Left lung (tissue), 10 donors: ENCODE data around the gene DNAJC5G. TPM values are rescaled to one million over a fixed set of nuclear protein-coding genes. Genes with fewer than 3 reads are reported as not detected.

Source experiments
- ATAC-seq: fragments of 200-7000 bp; cut with Tn5 transposase; one replicate; pipeline ENCODE4 v1.9.1; 2020; ENCODE audit warnings: moderate library complexity
- DNase-seq, 4 donors: peaks; one replicate each; pipeline ENCODE4 v3.0.0-alpha.2; 2013 to 2020
- H3K27ac ChIP-seq, 2 donors: fragments of 200-600 bp; sonication (generic) in 1 of 2; one replicate each; pipeline versions ENCODE4 v1.5.0 to v1.8.0; 2020 to 2021
- H3K27me3 ChIP-seq, 2 donors: fragments of 200-600 bp; sonication (generic) in 1 of 2; one replicate each; pipeline versions ENCODE4 v1.5.0 to v1.8.0; 2020 to 2021
- H3K36me3 ChIP-seq, 2 donors: fragments of 200-600 bp; sonication (generic) in 1 of 2; one replicate each; pipeline versions ENCODE4 v1.5.0 to v1.8.0; 2020 to 2021
- H3K4me1 ChIP-seq, 2 donors: fragments of 200-600 bp; one replicate each; pipeline ENCODE4 v1.8.0; 2021
- H3K4me3 ChIP-seq, 2 donors: fragments of 200-600 bp; sonication (generic) in 1 of 2; one replicate each; pipeline versions ENCODE4 v1.5.0 to v1.8.0; 2020 to 2021; ENCODE audit warnings: mild to moderate bottlenecking in 1 of 2
- H3K9me3 ChIP-seq, 2 donors: fragments of 200-600 bp; sonication (generic) in 1 of 2; one replicate each; pipeline versions ENCODE4 v1.5.0 to v1.8.0; 2020 to 2021
- intact Hi-C, 2 donors: fragments of 100-400 bp; cut with DNase I; formaldehyde crosslinking; loops; one replicate each; pipeline versions ENCODE4 v1.11.2 to v1.14.2; 2022
- polyA plus RNA-seq, 6 donors: library from polyadenylated mRNA; unstranded; fragments of 120-200 nt; gene quantifications; one replicate each; pipeline ENCODE4 v1.2.1, GENCODE V29; 2013; ENCODE audit not compliant: insufficient read length in 6 of 6
- total RNA-seq, 2 donors: library from RNA; stranded (reverse); fragmentation: NEBNext Ultra II Directional; extraction: Animal tissue kit (Norgen Biotek cat#: 25700); gene quantifications; one replicate each; pipeline ENCODE4 v1.2.1, GENCODE V29; 2021
- TF ChIP-seq, protein P1 (sequence below), 2 donors: fragments of 200-600 bp; sonication (generic) in 1 of 2; IDR thresholded peaks; one replicate each; pipeline versions ENCODE4 v1.5.0 to v1.8.0; 2021; ENCODE audit warnings: antibody characterized with exemption in 2 of 2
- donor health status: DM: no; HTN: yes; CAD: no.
- donor health status: DM: no; HTN: no; CAD: no.

The DNAJC5G gene
- total and polyA plus RNA-seq, 8 donors: 0.19 to 0.41 (median 0.30) TPM; not detected in 2

DNA sequence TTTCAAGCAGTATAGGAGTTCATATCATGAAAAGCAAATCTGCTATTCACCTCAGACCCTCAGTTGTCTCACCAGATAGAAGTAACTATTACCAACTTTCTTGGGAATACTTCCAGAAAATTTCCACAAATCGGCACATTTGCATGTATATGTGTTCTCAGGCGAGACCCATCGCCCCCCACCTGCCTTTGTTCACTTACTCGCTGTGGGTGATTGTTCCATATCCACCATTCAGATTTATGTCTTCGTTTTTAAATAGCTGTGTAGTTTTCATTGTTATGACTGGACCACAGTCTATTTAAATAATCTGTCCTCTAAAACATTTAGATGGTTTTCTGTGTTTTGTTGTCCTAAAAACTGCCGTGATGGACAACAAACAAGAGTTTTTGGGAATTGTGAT, 10.2 kb downstream of the DNAJC5G start:
- no peak for DNase-seq
- H3K27ac ChIP-seq: no peak overlapping the region
- H3K36me3 ChIP-seq: no peaks in the 10 kb centered on the region
- peaks cover 0 to 28% of the 10 kb centered on the region in 2 donors for H3K27me3 ChIP-seq
- no peaks in the 10 kb centered on the region for H3K4me1 ChIP-seq
- intact Hi-C loops: loop anchor here in 1 of 2 donors (10.0 kb wide), 1 partner anchor 191 kb away; no protein-coding TSS in a partner anchor
- no peak overlapping the region for H3K4me3 ChIP-seq
- TF ChIP-seq, protein P1, sequence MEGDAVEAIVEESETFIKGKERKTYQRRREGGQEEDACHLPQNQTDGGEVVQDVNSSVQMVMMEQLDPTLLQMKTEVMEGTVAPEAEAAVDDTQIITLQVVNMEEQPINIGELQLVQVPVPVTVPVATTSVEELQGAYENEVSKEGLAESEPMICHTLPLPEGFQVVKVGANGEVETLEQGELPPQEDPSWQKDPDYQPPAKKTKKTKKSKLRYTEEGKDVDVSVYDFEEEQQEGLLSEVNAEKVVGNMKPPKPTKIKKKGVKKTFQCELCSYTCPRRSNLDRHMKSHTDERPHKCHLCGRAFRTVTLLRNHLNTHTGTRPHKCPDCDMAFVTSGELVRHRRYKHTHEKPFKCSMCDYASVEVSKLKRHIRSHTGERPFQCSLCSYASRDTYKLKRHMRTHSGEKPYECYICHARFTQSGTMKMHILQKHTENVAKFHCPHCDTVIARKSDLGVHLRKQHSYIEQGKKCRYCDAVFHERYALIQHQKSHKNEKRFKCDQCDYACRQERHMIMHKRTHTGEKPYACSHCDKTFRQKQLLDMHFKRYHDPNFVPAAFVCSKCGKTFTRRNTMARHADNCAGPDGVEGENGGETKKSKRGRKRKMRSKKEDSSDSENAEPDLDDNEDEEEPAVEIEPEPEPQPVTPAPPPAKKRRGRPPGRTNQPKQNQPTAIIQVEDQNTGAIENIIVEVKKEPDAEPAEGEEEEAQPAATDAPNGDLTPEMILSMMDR (IDR thresholded peaks at IDR 0.05): no peak
- ATAC-seq: no peak
- no peaks in the 10 kb centered on the region for H3K9me3 ChIP-seq

DNA sequence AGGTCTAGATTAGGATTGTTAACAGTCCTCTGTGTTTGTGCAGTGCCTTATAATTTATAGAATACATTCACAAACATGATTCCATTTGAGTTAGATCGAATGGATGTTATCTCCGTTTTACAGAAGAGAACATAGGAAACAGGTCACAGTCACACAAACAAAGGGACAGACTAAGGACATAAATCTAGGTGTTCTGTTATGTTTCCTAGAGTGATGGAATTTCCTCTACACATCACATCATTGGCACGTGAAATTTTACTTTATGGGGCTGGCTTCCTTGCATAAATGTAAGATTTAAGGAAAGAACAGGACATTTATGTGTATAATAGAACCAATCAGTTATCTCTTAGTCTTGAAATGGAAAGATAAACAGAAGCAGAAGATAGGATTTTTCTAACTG, 13.4 kb downstream of the DNAJC5G start:
- no peaks in the 10 kb centered on the region for H3K36me3 ChIP-seq
- no peak overlapping the region for H3K4me3 ChIP-seq
- ATAC-seq (no peak), DNase-seq (no peak)
- no peaks in the 10 kb centered on the region for H3K4me1 ChIP-seq
- H3K27me3 ChIP-seq: peaks cover 0 to 19% of the 10 kb centered on the region in 2 donors
- no peak overlapping the region for H3K27ac ChIP-seq
- no peaks in the 10 kb centered on the region for H3K9me3 ChIP-seq
- TF ChIP-seq, protein P1 (IDR thresholded peaks at IDR 0.05): no peak
- intact Hi-C loops: loop anchor here in 1 of 2 donors (10.0 kb wide), 1 partner anchor 194 kb away; no protein-coding TSS in a partner anchor

DNA sequence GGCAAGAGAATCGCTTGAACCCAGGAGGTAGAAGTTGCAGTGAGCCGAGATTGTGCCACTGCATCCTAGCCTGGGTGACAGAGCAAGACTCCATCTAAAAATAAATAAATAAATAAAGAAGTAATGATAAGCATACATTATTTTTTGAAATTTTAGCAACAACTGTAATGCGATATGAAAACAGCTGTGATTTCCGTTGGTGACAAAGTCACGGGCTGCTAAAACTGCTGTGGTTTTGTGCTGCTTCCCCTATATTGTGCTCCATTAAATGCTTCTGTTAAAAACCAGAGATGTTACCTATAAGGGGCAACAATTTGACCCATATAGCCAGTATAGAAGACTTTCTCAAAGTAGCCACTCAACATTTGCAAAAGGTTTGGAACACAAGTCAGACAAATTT, 15.3 kb downstream of the DNAJC5G start:
- intact Hi-C loops: no loop called here
- no peak overlapping the region for H3K27ac ChIP-seq
- H3K4me3 ChIP-seq: no peak overlapping the region

DNA sequence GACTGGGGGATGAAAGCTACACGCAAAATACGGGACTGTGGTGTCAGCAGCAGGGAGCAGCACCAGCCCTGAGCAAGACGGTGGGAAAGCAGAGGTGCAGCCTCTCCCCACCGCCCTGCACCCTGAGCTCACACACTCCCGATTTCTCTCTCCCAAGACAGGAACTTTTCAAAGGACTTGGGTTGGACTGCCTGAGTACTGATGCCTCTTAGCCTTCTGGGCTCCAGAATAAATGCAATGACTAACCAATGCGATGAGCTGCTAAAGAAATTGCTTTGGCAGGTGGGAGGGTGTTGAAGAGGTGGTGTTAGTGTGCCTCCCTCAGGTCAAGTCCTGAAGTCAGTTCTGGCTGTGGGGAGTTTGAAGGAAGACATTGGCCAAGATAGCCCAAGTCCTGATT, 16.6 kb downstream of the DNAJC5G start:
- intact Hi-C loops: no loop called here
- no peak overlapping the region for H3K4me3 ChIP-seq
- DNase-seq (no peak), ATAC-seq (peak; percentile 38)
- no peaks in the 10 kb centered on the region for H3K36me3 ChIP-seq
- H3K27me3 ChIP-seq: peaks cover 0 to 24% of the 10 kb centered on the region in 2 donors
- H3K4me1 ChIP-seq: no peaks in the 10 kb centered on the region
- TF ChIP-seq, protein P1 (IDR thresholded peaks at IDR 0.05): no peak
- no peak overlapping the region for H3K27ac ChIP-seq
- H3K9me3 ChIP-seq: no peaks in the 10 kb centered on the region

More for the DNA sequence above, 15.3 kb downstream of the DNAJC5G start:
- TF ChIP-seq, protein P1 (IDR thresholded peaks at IDR 0.05): no peak
- Histone ChIP-seq H3K36me3 (no peaks in the 10 kb centered on the region), H3K4me1 (no peaks in the 10 kb centered on the region), H3K9me3 (no peaks in the 10 kb centered on the region), H3K27me3 (peaks cover 0 to 24% of the 10 kb centered on the region in 2 donors)
- ATAC-seq: no peak
- no peak for DNase-seq

DNA sequence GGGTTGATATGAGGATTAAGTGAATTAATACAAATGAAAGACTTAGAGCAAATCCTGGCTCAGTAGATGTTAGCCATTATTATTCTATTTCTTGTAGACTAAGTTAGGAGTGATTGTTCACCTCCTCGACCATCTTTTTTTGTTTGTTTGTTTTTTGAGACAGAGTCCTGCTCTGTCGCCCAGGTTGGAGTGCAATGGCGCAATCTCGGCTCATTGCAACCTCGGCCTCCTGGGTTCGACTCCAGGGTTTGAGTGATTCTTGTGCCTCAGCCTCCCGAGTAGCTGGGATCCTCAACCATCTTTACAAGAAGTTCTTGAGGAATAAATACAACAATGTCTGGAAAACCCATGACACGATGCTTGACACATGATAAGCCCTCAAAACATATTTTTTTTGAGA, 19.7 kb downstream of the DNAJC5G start:
- Histone ChIP-seq H3K4me3 (no peak overlapping the region), H3K27ac (no peak overlapping the region), H3K27me3 (peaks cover 0 to 18% of the 10 kb centered on the region in 2 donors), H3K4me1 (no peaks in the 10 kb centered on the region), H3K36me3 (no peaks in the 10 kb centered on the region), H3K9me3 (no peaks in the 10 kb centered on the region)
- ATAC-seq: no peak
- no peak for DNase-seq
- TF ChIP-seq, protein P1 (IDR thresholded peaks at IDR 0.05): no peak
- intact Hi-C loops: no loop called here
